Measurements from ENCODE around the gene LRRC59. TPM values are rescaled to one million over a fixed set of nuclear protein-coding genes. Genes with fewer than 3 reads are reported as not detected.
A peak's percentile ranks its signal among the peaks of the same experiment; 100 is the strongest.

LRRC59 gene
- total and polyA plus RNA-seq, 2 of the 13 experiments (the other 11 are each of a cell fraction or from before 2014, with no cell fraction given): 87.3 to 222 TPM

GRCh38 chr17:50397111-50397918 lies at the start of gene LRRC59 (continued):
- peak; percentile 97 for TF ChIP-seq MEF2D (CRISPR knock-in tag; IDR thresholded peaks at IDR 0.05)
- peak; percentile 93 for TF ChIP-seq RNF2 (conservative IDR thresholded peaks at IDR 0.05; ENCODE audit: low read depth)
- TF ChIP-seq ZNF232 (CRISPR knock-in tag; IDR thresholded peaks at IDR 0.05; ENCODE audit: borderline replicate concordance): peak; percentile 64; the same call in 1 of the 2 replicates
- TF ChIP-seq ZBTB43 (CRISPR knock-in tag; conservative IDR thresholded peaks at IDR 0.05): peak; percentile 73
- TF ChIP-seq RFX1 (IDR thresholded peaks at IDR 0.05): no peak
- TF ChIP-seq ZNF496 (CRISPR knock-in tag; IDR thresholded peaks at IDR 0.05; ENCODE audit: insufficient replicate concordance): no peak
- peak; percentile 96 for TF ChIP-seq FOXO1 (CRISPR knock-in tag; IDR thresholded peaks at IDR 0.05)
- TF ChIP-seq ZNF256 (CRISPR knock-in tag; conservative IDR thresholded peaks at IDR 0.05): peak; percentile 36; the same call in 1 of the 2 replicates
- TF ChIP-seq ZNF280D (CRISPR knock-in tag; IDR thresholded peaks at IDR 0.05): peak; percentile 98
- TF ChIP-seq GLMP (CRISPR knock-in tag; IDR thresholded peaks at IDR 0.05; ENCODE audit: borderline replicate concordance): no peak
- peak; percentile 92 for TF ChIP-seq ZNF317 (CRISPR knock-in tag; IDR thresholded peaks at IDR 0.05)
- TF ChIP-seq ZSCAN20 (CRISPR knock-in tag; IDR thresholded peaks at IDR 0.05; ENCODE audit: borderline replicate concordance): 0 out of 2 replicates have a peak, but pooled peaks have one; percentile 10
- peak; percentile 97 for TF ChIP-seq ZNF749 (CRISPR knock-in tag; IDR thresholded peaks at IDR 0.05; ENCODE audit: borderline replicate concordance)
- no peak for TF ChIP-seq HDAC6 (IDR thresholded peaks at IDR 0.05; ENCODE audit: low read depth, low read length)
- no peak for TF ChIP-seq MLLT10 (CRISPR knock-in tag; IDR thresholded peaks at IDR 0.05)
- TF ChIP-seq ZKSCAN8 (CRISPR knock-in tag; IDR thresholded peaks at IDR 0.05; ENCODE audit: borderline replicate concordance): peak; percentile 93
- TF ChIP-seq ELK4 (CRISPR knock-in tag; IDR thresholded peaks at IDR 0.05; ENCODE audit: borderline replicate concordance): peak; percentile 86; the same call in 1 of the 2 replicates
- TF ChIP-seq KDM4B (CRISPR knock-in tag; IDR thresholded peaks at IDR 0.05): peak; percentile 99
- TF ChIP-seq ZSCAN29 (CRISPR knock-in tag; conservative IDR thresholded peaks at IDR 0.05): peak; percentile 93
- peak; percentile 91 for TF ChIP-seq TP53 (CRISPR knock-in tag; conservative IDR thresholded peaks at IDR 0.05)
- peak; percentile 97 for TF ChIP-seq BCL3 (CRISPR knock-in tag; IDR thresholded peaks at IDR 0.05)
- peak; percentile 97 for TF ChIP-seq ZFX (CRISPR knock-in tag; IDR thresholded peaks at IDR 0.05; ENCODE audit: low read depth)

Measured in HepG2 (cell line).